Adrenal gland (tissue), 12 donors: ENCODE data around the gene PTGES3L. TPM values are rescaled to one million over a fixed set of nuclear protein-coding genes. Genes with fewer than 3 reads are reported as not detected.

Experiments used
- DNase-seq, 7 donors: peaks; one replicate each; pipeline ENCODE4 v3.0.0-alpha.2; 2019 to 2020
- H3K27ac ChIP-seq, 5 donors: fragments of 200-600 bp; sonication (generic) in 4 of 5; 1 replicate in 3 of 5; 2 replicates in 2 of 5; pipeline versions ENCODE4 v1.5.1 to v1.8.0; 2016 to 2020; ENCODE audit warnings: mild to moderate bottlenecking in 1 of 5
- H3K27me3 ChIP-seq: fragments of 200-600 bp; 2 replicates; pipeline ENCODE4 v1.8.0; 2021
- H3K36me3 ChIP-seq, 2 donors: fragments of 200-600 bp; replicated peaks in 1 of 2; 1 replicate in 1 of 2; 2 replicates in 1 of 2; pipeline versions ENCODE4 v1.5.1 to v1.8.0; 2018 to 2022
- H3K4me1 ChIP-seq, 2 donors: fragments of 200-600 bp; replicated peaks in 1 of 2; 1 replicate in 1 of 2; 2 replicates in 1 of 2; pipeline versions ENCODE4 v1.5.1 to v1.8.0; 2018 to 2021
- H3K4me3 ChIP-seq, 4 donors: fragments of 200-600 bp; sonication (generic) in 3 of 4; one replicate each; pipeline ENCODE4 v1.5.1; 2016 to 2018
- H3K9me3 ChIP-seq, 3 donors: fragments of 200-600 bp; sonication (generic) in 1 of 3; replicated peaks in 1 of 3; 1 replicate in 2 of 3; 2 replicates in 1 of 3; pipeline versions ENCODE4 v1.5.1 to v1.8.0; 2016 to 2021
- CTCF ChIP-seq, 6 experiments: fragments of 450-650 bp in 4 of 6; fragments of 200-600 bp in 2 of 6; sonication (generic) in 1 of 6; IDR thresholded peaks; 1 replicate in 5 of 6; 2 replicates in 1 of 6; pipeline versions ENCODE4 v1.5.1 to v1.8.0; 2016 to 2021; ENCODE audit warnings: antibody characterized with exemption in 6 of 6, mild to moderate bottlenecking in 2 of 6, moderate library complexity in 1 of 6
- POLR2A ChIP-seq, 2 donors: fragments of 450-650 bp; IDR thresholded peaks; one replicate each; pipeline ENCODE4 v1.6.1; 2017; ENCODE audit warnings: antibody characterized with exemption in 2 of 2, mild to moderate bottlenecking in 2 of 2, moderate library complexity in 1 of 2
- WGBS, 4 donors: extraction: QIAGEN DNeasy Blood & Tissue Kit in 2 of 4; methylation state at CpG; one replicate each; pipeline versions ENCODE4 v1.1.5 to v1.1.7; 2013 to 2017; 5-methylcytosine and 5-hydroxymethylcytosine counted together
- intact Hi-C, 2 donors: fragments of 100-400 bp; cut with DNase I; formaldehyde crosslinking; loops; one replicate each; pipeline versions ENCODE4 v1.14.1 to v1.15.0; 2022 to 2023
- polyA plus RNA-seq, 3 donors: library from polyadenylated mRNA; stranded (reverse); fragments of 200-250 nt in 2 of 3; fragments of 350-450 nt in 1 of 3; fragmentation: Illumina TruSeq in 1 of 3; extraction: RNeasy Lipid Tissue Mini Kit (QIAGEN cat#74804) in 1 of 3; gene quantifications; one replicate each; pipeline ENCODE4 v1.2.3, GENCODE V29; 2013 to 2014
- total RNA-seq, 9 donors: library from RNA; depleted of rRNA in 4 of 9; stranded (reverse); fragments of >200 nt in 4 of 9; fragments of 120-200 nt in 1 of 9; fragmentation: NEBNext Ultra II Directional in 1 of 9; extraction: Animal tissue kit (Norgen Biotek cat#: 25700) in 1 of 9; gene quantifications; one replicate each; pipeline versions ENCODE4 v1.1.0 to v1.2.4, GENCODE V29; 2013 to 2023
- donor health status: healthy with polysubstance abuse.
- donor health status: Bipolar disorder and iron deficiency.
- donor health status: DM: yes; HTN: yes; CAD: no.
- donor health status: DM: no; HTN: no; CAD: no.
- donor health status: DM: no; HTN: no; CAD: no.
- donor health status: DM: yes; HTN: yes; CAD: no.

The PTGES3L gene
- total and polyA plus RNA-seq, 12 donors, result 0.18 to 0.72 (median 0.61) TPM; not detected in 6

GRCh38 chr17:42989726-42990652 is 10.1 kb upstream of the PTGES3L start:
- intact Hi-C loops, result loop anchor here in 1 of 2 donors (10.0 kb wide), 1 partner anchor 145 kb away; the partner anchor contains the start of gene AOC2
- 60 to 75% (median 68%) methylated on average over 6 of the region's 6 CpGs for WGBS, 4 donors
- H3K4me1 ChIP-seq, result peaks cover 13 to 20% of the 10 kb centered on the region in 2 donors
- H3K4me3 ChIP-seq, result no peak overlapping the region
- H3K36me3 ChIP-seq, result peaks cover 0 to 78% of the 10 kb centered on the region in 2 donors
- DNase-seq, result no peak
- no peaks in the 10 kb centered on the region for H3K9me3 ChIP-seq
- TF ChIP-seq POLR2A (IDR thresholded peaks at IDR 0.05) (no peak), CTCF (IDR thresholded peaks at IDR 0.05) (no peak)
- no peaks in the 10 kb centered on the region for H3K27me3 ChIP-seq
- peak overlapping the region; percentile 57 to 84 (median 67) for H3K27ac ChIP-seq

- peak in 2 of 7 donors; percentile 42 to 44 for DNase-seq
- intact Hi-C loops, result no loop called here
- TF ChIP-seq CTCF (IDR thresholded peaks at IDR 0.05) (no peak), POLR2A (IDR thresholded peaks at IDR 0.05) (no peak)
- peaks cover 0 to 79% of the 10 kb centered on the region in 2 donors for H3K36me3 ChIP-seq
- no peaks in the 10 kb centered on the region for H3K9me3 ChIP-seq
- 46 to 63% (median 52%) methylated on average over 5 of the region's 5 CpGs for WGBS, 4 donors
- no peaks in the 10 kb centered on the region for H3K27me3 ChIP-seq
- no peak overlapping the region for H3K4me3 ChIP-seq
- peak overlapping the region; percentile 17 to 84 (median 66) for H3K27ac ChIP-seq
- peaks cover 13 to 29% of the 10 kb centered on the region in 2 donors for H3K4me1 ChIP-seq
Measured at GRCh38 chr17:42989141-42989540, 9.3 kb upstream of the PTGES3L start.

GRCh38 chr17:42985225-42985624 is 5.3 kb upstream of the PTGES3L start:
- intact Hi-C loops, result no loop called here
- TF ChIP-seq CTCF (IDR thresholded peaks at IDR 0.05) (no peak), POLR2A (IDR thresholded peaks at IDR 0.05) (no peak)
- peaks cover 0 to 47% of the 10 kb centered on the region in 2 donors for H3K36me3 ChIP-seq
- H3K27ac ChIP-seq, result peak overlapping the region in 2 of 5 donors; percentile 25 to 41
- 0 to 53% (median 0%) methylated on average over 1 of the region's 1 CpG for WGBS, 4 donors
- peaks cover 21 to 43% of the 10 kb centered on the region in 2 donors for H3K4me1 ChIP-seq
- H3K4me3 ChIP-seq, result no peak overlapping the region
- H3K9me3 ChIP-seq, result no peaks in the 10 kb centered on the region
- no peak for DNase-seq
- H3K27me3 ChIP-seq, result no peaks in the 10 kb centered on the region

- intact Hi-C loops, result no loop called here
- no peak for DNase-seq
- peaks cover 0 to 17% of the 10 kb centered on the region in 2 donors for H3K36me3 ChIP-seq
- no peaks in the 10 kb centered on the region for H3K27me3 ChIP-seq
- no peak overlapping the region for H3K4me3 ChIP-seq
- TF ChIP-seq POLR2A (IDR thresholded peaks at IDR 0.05), result no peak
- H3K4me1 ChIP-seq, result peaks cover 12 to 36% of the 10 kb centered on the region in 2 donors
- H3K9me3 ChIP-seq, result no peaks in the 10 kb centered on the region
- no peak overlapping the region for H3K27ac ChIP-seq
Measured at GRCh38 chr17:42982266-42982665, 2.4 kb upstream of the PTGES3L start.
